ENCODE data around the gene VWA8. TPM values are rescaled to one million over a fixed set of nuclear protein-coding genes. Genes with fewer than 3 reads are reported as not detected.

Gene VWA8
- total RNA-seq, 2 experiments from 2014 or later: 22.7 to 23.5 TPM

GRCh38 chr13:41611385-41611784, 349.5 kb downstream of the VWA8 start:
- CTCF ChIA-PET: no interaction called here

GRCh38 chr13:41610404-41610803, 350.5 kb downstream of the VWA8 start:
- ChIA-PET CTCF (no interaction called here), POLR2A (no interaction called here)

More at GRCh38 chr13:41611385-41611784, 349.5 kb downstream of the VWA8 start:
- POLR2A ChIA-PET: no interaction called here

- CTCF ChIA-PET: no interaction called here
- POLR2A ChIA-PET: no interaction called here
Measured at GRCh38 chr13:41609828-41610227, 351.1 kb downstream of the VWA8 start.

GRCh38 chr13:41608839-41609177, 352.1 kb downstream of the VWA8 start:
- CTCF ChIA-PET: no interaction called here
- POLR2A ChIA-PET: no interaction called here

GRCh38 chr13:41608111-41608838, 352.6 kb downstream of the VWA8 start:
- ChIA-PET POLR2A (no interaction called here), CTCF (no interaction called here)

GRCh38 chr13:41606646-41607045, 354.3 kb downstream of the VWA8 start:
- ChIA-PET CTCF (no interaction called here), POLR2A (no interaction called here)

GRCh38 chr13:41605319-41606285, 355.3 kb downstream of the VWA8 start:
- CTCF ChIA-PET: no interaction called here
- POLR2A ChIA-PET: no interaction called here

- CTCF ChIA-PET: no interaction called here
- POLR2A ChIA-PET: interaction anchor here (0.6 kb wide), 1 partner anchor 444 kb away, joined by 4 read pairs; the partner anchor contains the start of gene DGKH
Measured at GRCh38 chr13:41603917-41604316, 357.0 kb downstream of the VWA8 start.

- CTCF ChIA-PET: no interaction called here
- POLR2A ChIA-PET: no interaction called here
Measured at GRCh38 chr13:41601718-41602445, 359.0 kb downstream of the VWA8 start.

GRCh38 chr13:41599619-41600018, 361.3 kb downstream of the VWA8 start:
- POLR2A ChIA-PET: no interaction called here
- CTCF ChIA-PET: no interaction called here

- CTCF ChIA-PET: no interaction called here
- POLR2A ChIA-PET: no interaction called here
Measured at GRCh38 chr13:41597348-41598041, 363.4 kb downstream of the VWA8 start.

GRCh38 chr13:41596190-41596589, 364.7 kb downstream of the VWA8 start:
- ChIA-PET CTCF (no interaction called here), POLR2A (no interaction called here)

GRCh38 chr13:41595298-41595697, 365.6 kb downstream of the VWA8 start:
- ChIA-PET POLR2A (no interaction called here), CTCF (no interaction called here)

- POLR2A ChIA-PET: no interaction called here
- CTCF ChIA-PET: no interaction called here
Measured at GRCh38 chr13:41590643-41591042, 370.3 kb downstream of the VWA8 start.

GRCh38 chr13:41590122-41590521, 370.8 kb downstream of the VWA8 start:
- CTCF ChIA-PET: no interaction called here
- POLR2A ChIA-PET: no interaction called here

- POLR2A ChIA-PET: no interaction called here
- CTCF ChIA-PET: no interaction called here
Measured at GRCh38 chr13:41589434-41589833, 371.5 kb downstream of the VWA8 start.

GRCh38 chr13:41588899-41589298, 372.0 kb downstream of the VWA8 start:
- POLR2A ChIA-PET: no interaction called here
- CTCF ChIA-PET: no interaction called here

- CTCF ChIA-PET: interaction anchor here (0.9 kb wide), 1 partner anchor 123 kb away, joined by 3 read pairs; no protein-coding TSS in a partner anchor
- POLR2A ChIA-PET: no interaction called here
Measured at GRCh38 chr13:41588448-41588847, 372.5 kb downstream of the VWA8 start.

GRCh38 chr13:41587490-41587889, 373.4 kb downstream of the VWA8 start:
- CTCF ChIA-PET: interaction anchor here (0.9 to 1.3 kb wide), 2 partner anchors 122 to 129 kb away, joined by 3 read pairs; no protein-coding TSS in a partner anchor
- POLR2A ChIA-PET: no interaction called here

- POLR2A ChIA-PET: interaction anchor here (0.6 kb wide), 1 partner anchor 210 kb away, joined by 5 read pairs; no protein-coding TSS in a partner anchor
Measured at GRCh38 chr13:41586216-41586615, 374.7 kb downstream of the VWA8 start.

More at GRCh38 chr13:41586216-41586615, 374.7 kb downstream of the VWA8 start:
- CTCF ChIA-PET: no interaction called here
